H9 (cell line): Measurements from ENCODE around the gene NBEA. TPM values are rescaled to one million over a fixed set of nuclear protein-coding genes. Genes with fewer than 3 reads are reported as not detected.

ENCODE experiments used
- DNase-seq: peaks from one replicate; pipeline ENCODE4 v3.0.0-alpha.2; 2017
- H2AFZ ChIP-seq: one replicate; pipeline ENCODE4 v1.6.1; 2013; ENCODE audit warnings: mild to moderate bottlenecking, low read length, control low read depth, moderate library complexity
- H2AK5ac ChIP-seq: 2 replicates; pipeline ENCODE4 v1.6.1; 2013; ENCODE audit warnings: low read length, control low read depth, mixed read lengths; ENCODE audit not compliant: insufficient read length
- H2BK120ac ChIP-seq: one replicate; pipeline ENCODE4 v1.6.1; 2013; ENCODE audit warnings: low read depth, mild to moderate bottlenecking, low read length, control low read depth, inconsistent platforms; ENCODE audit not compliant: poor library complexity, severe bottlenecking
- H2BK12ac ChIP-seq: 2 replicates; pipeline ENCODE4 v1.6.1; 2013; ENCODE audit warnings: low read length, control low read depth, mixed read lengths, low read depth; ENCODE audit not compliant: insufficient read length
- H2BK15ac ChIP-seq: 2 replicates; pipeline ENCODE4 v1.6.1; 2013; ENCODE audit warnings: low read depth, low read length, control low read depth
- H2BK20ac ChIP-seq: one replicate; pipeline ENCODE4 v1.6.1; 2013; ENCODE audit warnings: low read depth, mild to moderate bottlenecking, low read length, control low read depth, inconsistent platforms; ENCODE audit not compliant: poor library complexity, severe bottlenecking
- H2BK5ac ChIP-seq: 2 replicates; pipeline ENCODE4 v1.6.1; 2013; ENCODE audit warnings: low read length, control low read depth, mixed read lengths; ENCODE audit not compliant: insufficient read length
- H3K14ac ChIP-seq: 2 replicates; pipeline ENCODE4 v1.6.1; 2013; ENCODE audit warnings: low read length, control low read depth; ENCODE audit not compliant: insufficient read depth
- H3K18ac ChIP-seq: 2 replicates; pipeline ENCODE4 v1.6.1; 2013; ENCODE audit warnings: low read depth, mild to moderate bottlenecking, mixed read lengths, low read length, control low read depth; ENCODE audit not compliant: insufficient read length
- H3K23ac ChIP-seq: 2 replicates; pipeline ENCODE4 v1.6.1; 2013; ENCODE audit warnings: low read length, control low read depth, mixed read lengths, low read depth; ENCODE audit not compliant: insufficient read length
- H3K23me2 ChIP-seq: 2 replicates; pipeline ENCODE4 v1.6.1; 2013; ENCODE audit warnings: low read depth, mild to moderate bottlenecking, mixed read lengths, low read length, control low read depth; ENCODE audit not compliant: insufficient read length, poor library complexity, severe bottlenecking
- H3K27ac ChIP-seq: 2 replicates; pipeline ENCODE4 v1.5.1; 2013; ENCODE audit warnings: low read length, control low read depth, mixed read lengths, low read depth; ENCODE audit not compliant: insufficient read length
- H3K27me3 ChIP-seq: 2 replicates; pipeline ENCODE4 v1.6.1; 2013; ENCODE audit warnings: low read length, control low read depth, inconsistent platforms; ENCODE audit not compliant: insufficient read depth
- H3K4ac ChIP-seq: 2 replicates; pipeline ENCODE4 v1.6.1; 2013; ENCODE audit warnings: low read depth, mild to moderate bottlenecking, control low read depth, inconsistent platforms, low read length, moderate library complexity
- H3K4me1 ChIP-seq: 2 replicates; pipeline ENCODE4 v1.6.1; 2013; ENCODE audit warnings: low read length, control low read depth, inconsistent platforms; ENCODE audit not compliant: insufficient read depth
- H3K4me2 ChIP-seq: 2 replicates; pipeline ENCODE4 v1.6.1; 2013; ENCODE audit warnings: low read length, control low read depth, mixed read lengths; ENCODE audit not compliant: insufficient read length, insufficient read depth
- H3K56ac ChIP-seq: 2 replicates; pipeline ENCODE4 v1.6.1; 2013; ENCODE audit warnings: low read depth, mild to moderate bottlenecking, mixed read lengths, low read length, control low read depth; ENCODE audit not compliant: insufficient read length
- H3K79me1 ChIP-seq: 2 replicates; pipeline ENCODE4 v1.6.1; 2013; ENCODE audit warnings: low read depth, mild to moderate bottlenecking, moderate library complexity, low read length, control low read depth, inconsistent platforms; ENCODE audit not compliant: insufficient read depth, poor library complexity, severe bottlenecking
- H3K79me2 ChIP-seq: 2 replicates; pipeline ENCODE4 v1.6.1; 2013; ENCODE audit warnings: low read length, control low read depth, inconsistent platforms; ENCODE audit not compliant: insufficient read depth
- H3K9ac ChIP-seq: 2 replicates; pipeline ENCODE4 v1.6.1; 2013; ENCODE audit warnings: low read length, control low read depth, mixed read lengths; ENCODE audit not compliant: insufficient read length; ENCODE audit errors: extremely low read depth
- H3K9me3 ChIP-seq: one replicate; pipeline ENCODE4 v1.6.1; 2013; ENCODE audit warnings: low read depth, low read length, inconsistent platforms; ENCODE audit not compliant: control insufficient read depth
- H3T11ph ChIP-seq: one replicate; pipeline ENCODE4 v1.6.1; 2013; ENCODE audit warnings: mild to moderate bottlenecking, low read length, control low read depth, inconsistent platforms
- H4K20me1 ChIP-seq: one replicate; pipeline ENCODE4 v1.6.1; 2013; ENCODE audit not compliant: control insufficient read depth, insufficient read length, insufficient read depth
- H4K5ac ChIP-seq: 2 replicates; pipeline ENCODE4 v1.6.1; 2013; ENCODE audit warnings: low read depth, mild to moderate bottlenecking, mixed read lengths, low read length, control low read depth; ENCODE audit not compliant: insufficient read length
- H4K8ac ChIP-seq: replicated peaks from 2 replicates; pipeline ENCODE4 v1.6.1; 2013; ENCODE audit warnings: low read length, control low read depth, mixed read lengths, low read depth; ENCODE audit not compliant: insufficient read length
- H4K91ac ChIP-seq: 2 replicates; pipeline ENCODE4 v1.6.1; 2013; ENCODE audit warnings: low read depth, mild to moderate bottlenecking, moderate library complexity, mixed read lengths, low read length, control low read depth; ENCODE audit not compliant: insufficient read length
- H3K27ac Mint-ChIP-seq, 3 experiments: 2 replicates in 2 of 3; 3 replicates in 1 of 3; pipeline ENCODE4 v1.8.0; 2020 to 2021; ENCODE audit warnings: mixed read lengths in 3 of 3, mild to moderate bottlenecking in 1 of 3, moderate library complexity in 1 of 3
- H3K27me3 Mint-ChIP-seq: 2 replicates; pipeline ENCODE4 v1.8.0; 2021; ENCODE audit warnings: low read depth, mild to moderate bottlenecking, moderate library complexity, mixed read lengths
- H3K36me3 Mint-ChIP-seq, 3 experiments: 2 replicates in 2 of 3; 3 replicates in 1 of 3; pipeline ENCODE4 v1.8.0; 2020 to 2021; ENCODE audit warnings: low read depth in 3 of 3, mixed read lengths in 3 of 3; ENCODE audit not compliant: insufficient read depth in 1 of 3
- H3K4me1 Mint-ChIP-seq, 2 experiments: 2 replicates each; pipeline ENCODE4 v1.8.0; 2020; ENCODE audit warnings: mixed read lengths in 2 of 2
- H3K4me3 Mint-ChIP-seq, 2 experiments: 2 replicates in 1 of 2; 3 replicates in 1 of 2; pipeline ENCODE4 v1.8.0; 2020 to 2021; ENCODE audit warnings: mild to moderate bottlenecking in 2 of 2, mixed read lengths in 2 of 2, moderate library complexity in 1 of 2
- H3K9me3 Mint-ChIP-seq, 2 experiments: 2 replicates in 1 of 2; 3 replicates in 1 of 2; pipeline ENCODE4 v1.8.0; 2020; ENCODE audit warnings: mild to moderate bottlenecking in 2 of 2, mixed read lengths in 2 of 2, moderate library complexity in 1 of 2
- WGBS: extraction: QIAGEN DNeasy Blood & Tissue Kit; methylation state at CpG from one replicate; pipeline ENCODE4 v1.1.7; 2013; ENCODE audit warnings: missing lambda C conversion rate, low lambda C conversion rate, mixed read lengths; ENCODE audit not compliant: insufficient read length; ENCODE audit errors: extremely low coverage; 5-methylcytosine and 5-hydroxymethylcytosine counted together
- total RNA-seq: library from RNA; stranded (reverse); gene quantifications from 2 replicates; pipeline ENCODE4 v1.2.1, GENCODE V29; 2021
- TF ChIP-seq, protein P1 (sequence below): fragments of 200-600 bp; sonication (generic); conservative IDR thresholded peaks from 3 replicates; pipeline ENCODE4 v1.8.0; 2021; ENCODE audit warnings: antibody characterized with exemption, mild to moderate bottlenecking

The NBEA gene
- total RNA-seq, 1 experiment from 2014 or later = 17.3 TPM

DNA sequence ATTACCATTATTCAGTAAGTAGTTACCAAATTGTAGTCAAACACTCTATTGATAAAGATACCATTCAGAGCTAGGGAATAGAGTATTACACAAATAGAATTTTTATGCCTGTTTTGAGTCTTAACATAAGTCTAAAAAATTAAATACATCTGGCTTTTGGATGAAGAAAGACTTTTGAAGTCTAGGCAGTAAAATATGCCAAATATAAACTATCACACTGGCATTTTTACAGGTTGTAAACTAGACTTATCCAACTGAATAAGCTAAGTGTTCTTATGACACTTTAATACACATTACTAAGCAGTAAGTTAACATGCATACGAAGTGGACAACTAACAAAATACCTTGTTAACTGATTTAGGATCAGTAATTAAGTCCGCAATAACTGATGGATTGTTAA, 425.5 kb downstream of the NBEA start:
- Histone ChIP-seq H4K91ac (no peak overlapping the region), H2BK15ac (no peak overlapping the region), H3T11ph (no peak overlapping the region), H2BK20ac (no peak overlapping the region), H4K20me1 (no peaks in the 10 kb centered on the region), H2BK12ac (no peak overlapping the region), H3K27me3 (no peaks in the 10 kb centered on the region), H2BK120ac (no peak overlapping the region), H4K8ac (no peak overlapping the region), H3K79me1 (no peaks in the 10 kb centered on the region), H3K27ac (no peak overlapping the region), H3K4me1 (no peaks in the 10 kb centered on the region), H3K9ac (no peak overlapping the region), H2AFZ (no peak overlapping the region), H3K9me3 (no peaks in the 10 kb centered on the region), H3K56ac (no peak overlapping the region), H3K4me2 (no peak overlapping the region), H3K4ac (no peak overlapping the region), H2AK5ac (no peak overlapping the region), H3K23ac (no peak overlapping the region), H4K5ac (no peak overlapping the region), H3K18ac (no peak overlapping the region), H3K23me2 (no peaks in the 10 kb centered on the region), H3K79me2 (no peaks in the 10 kb centered on the region), H3K14ac (no peak overlapping the region), H2BK5ac (no peak overlapping the region)
- Mint-ChIP-seq H3K27ac (no peak overlapping the region), H3K27me3 (no peaks in the 10 kb centered on the region), H3K4me1 (no peaks in the 10 kb centered on the region), H3K4me3 (no peak overlapping the region), H3K36me3 (peaks cover 3 to 13% (median 10%) of the 10 kb centered on the region in 3 experiments; a peak in 6 of 7 replicates), H3K9me3 (peaks cover 10 to 15% of the 10 kb centered on the region in 2 experiments; a peak in 4 of 5 replicates)
- TF ChIP-seq, protein P1, sequence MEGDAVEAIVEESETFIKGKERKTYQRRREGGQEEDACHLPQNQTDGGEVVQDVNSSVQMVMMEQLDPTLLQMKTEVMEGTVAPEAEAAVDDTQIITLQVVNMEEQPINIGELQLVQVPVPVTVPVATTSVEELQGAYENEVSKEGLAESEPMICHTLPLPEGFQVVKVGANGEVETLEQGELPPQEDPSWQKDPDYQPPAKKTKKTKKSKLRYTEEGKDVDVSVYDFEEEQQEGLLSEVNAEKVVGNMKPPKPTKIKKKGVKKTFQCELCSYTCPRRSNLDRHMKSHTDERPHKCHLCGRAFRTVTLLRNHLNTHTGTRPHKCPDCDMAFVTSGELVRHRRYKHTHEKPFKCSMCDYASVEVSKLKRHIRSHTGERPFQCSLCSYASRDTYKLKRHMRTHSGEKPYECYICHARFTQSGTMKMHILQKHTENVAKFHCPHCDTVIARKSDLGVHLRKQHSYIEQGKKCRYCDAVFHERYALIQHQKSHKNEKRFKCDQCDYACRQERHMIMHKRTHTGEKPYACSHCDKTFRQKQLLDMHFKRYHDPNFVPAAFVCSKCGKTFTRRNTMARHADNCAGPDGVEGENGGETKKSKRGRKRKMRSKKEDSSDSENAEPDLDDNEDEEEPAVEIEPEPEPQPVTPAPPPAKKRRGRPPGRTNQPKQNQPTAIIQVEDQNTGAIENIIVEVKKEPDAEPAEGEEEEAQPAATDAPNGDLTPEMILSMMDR = no peak
- no peak for DNase-seq
- no CpG with 5 or more reads among the region's 2 CpGs for WGBS
